CD4-positive, alpha-beta T cell (primary cell): ENCODE data around the gene SLC1A2. TPM values are rescaled to one million over a fixed set of nuclear protein-coding genes. Genes with fewer than 3 reads are reported as not detected.

Source experiments
- ATAC-seq: fragments of 200-7000 bp; cut with Tn5 transposase; one replicate; pipeline ENCODE4 v1.10.0; 2022; ENCODE audit warnings: mild to moderate bottlenecking; ENCODE audit not compliant: poor library complexity
- CTCF ChIA-PET: fragments of 350-600 bp; sonication (Branson Sonifier 250); formaldehyde crosslinking; loops from one replicate; lab custom pipeline; 2021; ENCODE audit warnings: antibody characterized with exemption, inconsistent platforms; lab: Charles Lee
- POLR2A ChIA-PET: fragments of 350-600 bp; sonication (Branson Sonifier 250); formaldehyde crosslinking; loops from one replicate; lab custom pipeline; 2021; ENCODE audit warnings: antibody characterized with exemption, inconsistent platforms; lab: Charles Lee
- DNase-seq, 14 experiments: peaks; one replicate each; pipeline ENCODE4 v3.0.0-alpha.2; 2013 to 2020; ENCODE audit warnings: mixed read lengths in 2 of 14
- H3K27ac ChIP-seq, 2 donors: one replicate each; pipeline versions ENCODE4 v1.5.1 to v1.7.0; 2013; ENCODE audit warnings: low read length in 2 of 2, low read depth in 1 of 2, mild to moderate bottlenecking in 1 of 2
- H3K27me3 ChIP-seq, 2 experiments: 1 replicate in 1 of 2; 2 replicates in 1 of 2; pipeline versions ENCODE4 v1.6.1 to v1.7.0; 2013; ENCODE audit warnings: low read length in 2 of 2, control low read depth in 1 of 2, mild to moderate bottlenecking in 1 of 2, moderate library complexity in 1 of 2; ENCODE audit not compliant: insufficient read depth in 2 of 2, control insufficient read depth in 1 of 2
- H3K36me3 ChIP-seq: one replicate; pipeline ENCODE4 v1.6.1; 2013; ENCODE audit warnings: low read length, control low read depth; ENCODE audit not compliant: insufficient read depth
- H3K4me1 ChIP-seq: one replicate; pipeline ENCODE4 v1.6.1; 2013; ENCODE audit warnings: low read length, control low read depth; ENCODE audit not compliant: insufficient read depth
- H3K4me3 ChIP-seq: one replicate; pipeline ENCODE4 v1.5.1; 2013; ENCODE audit warnings: mild to moderate bottlenecking, low read length, moderate library complexity
- H3K9me3 ChIP-seq, 2 experiments: 1 replicate in 1 of 2; 2 replicates in 1 of 2; pipeline versions ENCODE4 v1.6.1 to v1.7.0; 2013; ENCODE audit warnings: low read length in 2 of 2, mild to moderate bottlenecking in 2 of 2, control low read depth in 1 of 2, moderate library complexity in 1 of 2; ENCODE audit not compliant: control insufficient read depth in 1 of 2, insufficient read depth in 1 of 2
- H3K27ac Mint-ChIP-seq: one replicate; pipeline ENCODE4 v1.8.0; 2020; ENCODE audit warnings: mixed read lengths
- H3K27me3 Mint-ChIP-seq: one replicate; pipeline ENCODE4 v1.8.0; 2021; ENCODE audit warnings: mixed read lengths
- H3K36me3 Mint-ChIP-seq: one replicate; pipeline ENCODE4 v1.8.0; 2021; ENCODE audit warnings: low read depth, mixed read lengths
- H3K4me1 Mint-ChIP-seq: one replicate; pipeline ENCODE4 v1.8.0; 2021; ENCODE audit warnings: low read depth, mixed read lengths
- H3K4me3 Mint-ChIP-seq: one replicate; pipeline ENCODE4 v1.8.0; 2020; ENCODE audit warnings: mild to moderate bottlenecking, mixed read lengths
- H3K9me3 Mint-ChIP-seq: one replicate; pipeline ENCODE4 v1.8.0; 2020; ENCODE audit warnings: mixed read lengths
- CTCF ChIP-seq: fragments of 200-600 bp; IDR thresholded peaks from one replicate; pipeline ENCODE4 v1.8.0; 2022; ENCODE audit warnings: antibody characterized with exemption, mild to moderate bottlenecking
- intact Hi-C, 2 experiments: fragments of 100-400 bp; cut with DNase I in 1 of 2; cut with micrococcal nuclease in 1 of 2; formaldehyde crosslinking; loops; one replicate each; pipeline versions ENCODE4 v1.15.1 to v1.9.0; 2023 to 2025; cut with DNase I, micrococcal nuclease
- total RNA-seq, 174 experiments: library from RNA in 2 of 174; stranded (reverse) in 2 of 174; gene quantifications; one replicate each; pipeline ENCODE4 v1.2.3 and lab custom pipeline; 2021 to 2026

SLC1A2 gene
- total RNA-seq, 2 experiments from 2014 or later = not detected

GRCh38 chr11:35415487-35415886 is 3.9 kb downstream of the SLC1A2 start:
- POLR2A ChIA-PET = no interaction called here
- Mint-ChIP-seq H3K4me3 (no peak overlapping the region), H3K36me3 (no peaks in the 10 kb centered on the region), H3K9me3 (no peaks in the 10 kb centered on the region), H3K27me3 (peaks cover 78% of the 10 kb centered on the region), H3K4me1 (no peaks in the 10 kb centered on the region), H3K27ac (no peak overlapping the region)
- no peak for DNase-seq
- Histone ChIP-seq H3K27me3 (peaks cover 40 to 67% of the 10 kb centered on the region in 2 experiments), H3K9me3 (peaks cover 0 to 6% of the 10 kb centered on the region in 2 experiments), H3K4me3 (no peak overlapping the region), H3K36me3 (no peaks in the 10 kb centered on the region), H3K27ac (no peak overlapping the region), H3K4me1 (peaks cover 20% of the 10 kb centered on the region)
- CTCF ChIA-PET = no interaction called here
- TF ChIP-seq CTCF = no peak
- no peak for ATAC-seq
- intact Hi-C loops = loop anchor here in 1 of 2 experiments (10.0 kb wide), 1 partner anchor 911 kb away; no protein-coding TSS in a partner anchor

DNA sequence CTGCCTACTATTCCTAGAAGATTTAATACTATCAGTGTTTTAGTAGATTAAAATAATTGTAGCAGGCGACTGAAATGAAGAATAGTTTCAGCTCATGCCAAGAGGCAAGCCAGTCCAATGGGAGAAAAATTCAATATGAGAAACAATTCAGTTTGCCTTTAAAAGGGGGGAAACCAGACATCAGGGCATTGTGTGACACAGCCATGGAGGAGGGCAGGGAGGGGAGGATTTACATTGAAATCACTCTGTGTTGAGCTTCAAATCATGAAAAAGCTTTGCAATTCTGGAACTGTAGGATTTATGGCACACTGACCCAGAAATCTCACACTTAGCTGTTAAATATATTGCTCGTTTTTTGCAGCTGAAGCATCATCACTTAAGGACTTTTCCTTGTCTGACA is 4.6 kb downstream of the SLC1A2 start:
- Histone ChIP-seq H3K27ac (no peak overlapping the region), H3K9me3 (peaks cover 0 to 2% of the 10 kb centered on the region in 2 experiments), H3K4me1 (peaks cover 14% of the 10 kb centered on the region), H3K36me3 (no peaks in the 10 kb centered on the region), H3K4me3 (no peak overlapping the region), H3K27me3 (peaks cover 33 to 64% of the 10 kb centered on the region in 2 experiments)
- Mint-ChIP-seq H3K36me3 (no peaks in the 10 kb centered on the region), H3K27me3 (peaks cover 75% of the 10 kb centered on the region), H3K4me1 (no peaks in the 10 kb centered on the region), H3K27ac (no peak overlapping the region), H3K9me3 (no peaks in the 10 kb centered on the region), H3K4me3 (no peak overlapping the region)
- ATAC-seq = no peak
- intact Hi-C loops = loop anchor here (5.0 to 10.0 kb wide), 2 partner anchors 827 to 910 kb away; no protein-coding TSS in a partner anchor
- TF ChIP-seq CTCF = no peak
- ChIA-PET POLR2A (no interaction called here), CTCF (no interaction called here)
- DNase-seq = no peak

DNA sequence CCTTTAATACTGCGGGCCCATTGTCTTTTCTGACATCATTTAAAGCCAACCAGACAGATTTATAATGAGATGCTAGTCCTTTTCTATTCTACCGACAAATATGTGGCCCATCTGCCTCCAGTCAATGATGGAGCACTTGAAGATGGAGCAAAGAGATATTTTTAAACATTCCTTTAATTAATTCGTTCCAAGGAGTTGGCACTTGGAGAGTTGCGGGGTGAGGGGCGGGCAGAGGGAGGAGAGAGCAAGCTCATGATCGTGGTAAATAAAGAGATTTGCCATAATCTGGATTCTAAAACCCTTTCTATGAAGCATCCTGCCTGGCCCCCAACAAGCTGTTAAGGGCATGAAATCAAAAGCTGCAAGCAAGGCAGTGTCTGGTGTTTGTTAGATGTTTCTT is 5.0 kb downstream of the SLC1A2 start:
- no peak for DNase-seq
- H3K4me1 ChIP-seq = peaks cover 9% of the 10 kb centered on the region
- H3K4me1 Mint-ChIP-seq = no peaks in the 10 kb centered on the region
- H3K36me3 Mint-ChIP-seq = no peaks in the 10 kb centered on the region
- ChIA-PET POLR2A (no interaction called here), CTCF (no interaction called here)
- TF ChIP-seq CTCF = no peak
- H3K27me3 Mint-ChIP-seq = peaks cover 73% of the 10 kb centered on the region
- H3K27me3 ChIP-seq = peaks cover 32 to 64% of the 10 kb centered on the region in 2 experiments
- no peak for ATAC-seq
- H3K27ac ChIP-seq = no peak overlapping the region
- no peak overlapping the region for H3K4me3 Mint-ChIP-seq
- no peaks in the 10 kb centered on the region for H3K9me3 Mint-ChIP-seq
- H3K9me3 ChIP-seq = no peaks in the 10 kb centered on the region
- no peak overlapping the region for H3K4me3 ChIP-seq
- no peak overlapping the region for H3K27ac Mint-ChIP-seq
- intact Hi-C loops = loop anchor here (5.0 to 10.0 kb wide), 2 partner anchors 827 to 910 kb away; no protein-coding TSS in a partner anchor
- H3K36me3 ChIP-seq = no peaks in the 10 kb centered on the region
